Endodermal cell (in vitro differentiated cells): Measurements from ENCODE around the gene ADCY4. TPM values are rescaled to one million over a fixed set of nuclear protein-coding genes. Genes with fewer than 3 reads are reported as not detected.

Experiments
- DNase-seq: peaks from one replicate; pipeline ENCODE4 v3.0.0-alpha.2; 2017
- H3K27ac ChIP-seq: 2 replicates; pipeline ENCODE4 v1.5.1; 2013; ENCODE audit warnings: mild to moderate bottlenecking, low read depth, low read length, moderate library complexity
- H3K27me3 ChIP-seq: 2 replicates; pipeline ENCODE4 v1.6.1; 2013; ENCODE audit warnings: mild to moderate bottlenecking, low read length, moderate library complexity; ENCODE audit not compliant: insufficient read depth, control insufficient read depth, poor library complexity, severe bottlenecking
- H3K36me3 ChIP-seq: 2 replicates; pipeline ENCODE4 v1.7.0; 2013; ENCODE audit warnings: mild to moderate bottlenecking, low read length, moderate library complexity; ENCODE audit not compliant: control insufficient read depth, insufficient read depth
- H3K4me1 ChIP-seq: one replicate; pipeline ENCODE4 v1.7.0; 2013; ENCODE audit warnings: low read length; ENCODE audit not compliant: control insufficient read depth, insufficient read depth
- H3K4me3 ChIP-seq: 2 replicates; pipeline ENCODE4 v1.5.1; 2013; ENCODE audit warnings: mild to moderate bottlenecking, low read length, moderate library complexity
- H3K9ac ChIP-seq: 2 replicates; pipeline ENCODE4 v1.6.1; 2013; ENCODE audit warnings: mild to moderate bottlenecking, low read length, moderate library complexity; ENCODE audit not compliant: poor library complexity, severe bottlenecking; ENCODE audit errors: extremely low read depth
- H3K9me3 ChIP-seq: 2 replicates; pipeline ENCODE4 v1.6.1; 2013; ENCODE audit warnings: mild to moderate bottlenecking, low read length, moderate library complexity; ENCODE audit not compliant: control insufficient read depth
- H3K27ac Mint-ChIP-seq: 2 replicates; pipeline ENCODE4 v1.8.0; 2020; ENCODE audit warnings: mixed read lengths
- H3K27me3 Mint-ChIP-seq: 2 replicates; pipeline ENCODE4 v1.8.0; 2021; ENCODE audit warnings: mild to moderate bottlenecking, mixed read lengths; ENCODE audit not compliant: insufficient read depth
- H3K36me3 Mint-ChIP-seq: 2 replicates; pipeline ENCODE4 v1.8.0; 2020; ENCODE audit warnings: low read depth, mixed read lengths
- H3K4me1 Mint-ChIP-seq: 2 replicates; pipeline ENCODE4 v1.8.0; 2020; ENCODE audit warnings: mixed read lengths
- H3K4me3 Mint-ChIP-seq: 2 replicates; pipeline ENCODE4 v1.8.0; 2020; ENCODE audit warnings: mild to moderate bottlenecking, moderate library complexity, mixed read lengths
- H3K9me3 Mint-ChIP-seq: 2 replicates; pipeline ENCODE4 v1.8.0; 2020; ENCODE audit warnings: mild to moderate bottlenecking, mixed read lengths
- WGBS, 2 experiments: methylation state at CpG; one replicate each; pipeline versions ENCODE4 v1.1.5 to v1.1.7; 2013; ENCODE audit warnings: missing lambda C conversion rate in 2 of 2, mixed read lengths in 1 of 2; ENCODE audit not compliant: insufficient coverage in 1 of 2, insufficient read length in 1 of 2; 5-methylcytosine and 5-hydroxymethylcytosine counted together
- total RNA-seq, 2 donors: library from RNA; stranded (reverse); fragmentation: NEBNext Ultra II Directional in 1 of 2; extraction: Animal tissue kit (Norgen Biotek cat#: 25700) in 1 of 2; gene quantifications; 2 replicates in 1 of 2; 3 replicates in 1 of 2; pipeline ENCODE4 v1.2.1, GENCODE V29; 2021
- TF ChIP-seq, protein P1 (sequence below): fragments of 200-600 bp; sonication (generic); conservative IDR thresholded peaks from 2 replicates; pipeline ENCODE4 v1.5.0; 2021; ENCODE audit warnings: antibody characterized with exemption, mild to moderate bottlenecking

Gene ADCY4
- total RNA-seq, 2 donors from 2014 or later: not detected

DNA sequence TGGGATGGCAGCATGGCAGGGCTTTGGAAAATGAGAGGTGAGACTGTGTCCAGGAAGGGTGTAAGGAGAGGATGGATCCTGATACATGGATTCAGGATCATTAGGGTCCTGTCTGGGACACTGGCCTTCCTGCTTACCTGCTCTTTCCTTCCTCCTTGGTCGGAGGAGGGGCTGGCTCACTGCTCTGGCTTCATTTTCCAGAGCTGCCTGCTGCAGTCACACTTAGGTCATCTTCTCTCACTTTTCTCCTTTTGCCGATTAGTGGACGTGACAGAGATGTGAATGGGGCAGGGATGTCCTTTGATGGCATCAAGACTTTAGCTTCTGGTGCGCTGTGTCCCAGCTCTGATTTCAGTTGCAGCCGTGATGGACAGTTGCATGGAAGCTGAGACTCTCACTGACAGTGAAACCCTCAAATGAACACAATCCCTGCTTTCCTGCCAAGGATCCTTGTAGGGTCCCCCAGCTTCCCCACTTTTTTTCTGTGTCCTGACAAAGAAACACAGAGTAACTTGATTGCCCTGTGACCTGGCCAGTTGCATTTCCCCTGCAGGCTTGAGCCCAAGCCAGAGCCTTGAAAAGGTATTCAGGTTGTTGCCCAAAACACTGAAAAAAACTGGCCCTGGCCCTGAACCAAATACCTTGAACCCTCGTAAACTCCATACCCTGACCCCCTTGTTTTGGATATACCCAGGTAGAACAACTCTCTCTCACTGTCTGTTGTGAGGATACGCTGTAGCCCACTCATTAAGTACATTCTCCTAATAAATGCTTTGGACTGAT lies 26.3 kb downstream of the ADCY4 start:
- H3K4me3 Mint-ChIP-seq: no peak overlapping the region
- H3K27ac Mint-ChIP-seq: no peak overlapping the region

DNA sequence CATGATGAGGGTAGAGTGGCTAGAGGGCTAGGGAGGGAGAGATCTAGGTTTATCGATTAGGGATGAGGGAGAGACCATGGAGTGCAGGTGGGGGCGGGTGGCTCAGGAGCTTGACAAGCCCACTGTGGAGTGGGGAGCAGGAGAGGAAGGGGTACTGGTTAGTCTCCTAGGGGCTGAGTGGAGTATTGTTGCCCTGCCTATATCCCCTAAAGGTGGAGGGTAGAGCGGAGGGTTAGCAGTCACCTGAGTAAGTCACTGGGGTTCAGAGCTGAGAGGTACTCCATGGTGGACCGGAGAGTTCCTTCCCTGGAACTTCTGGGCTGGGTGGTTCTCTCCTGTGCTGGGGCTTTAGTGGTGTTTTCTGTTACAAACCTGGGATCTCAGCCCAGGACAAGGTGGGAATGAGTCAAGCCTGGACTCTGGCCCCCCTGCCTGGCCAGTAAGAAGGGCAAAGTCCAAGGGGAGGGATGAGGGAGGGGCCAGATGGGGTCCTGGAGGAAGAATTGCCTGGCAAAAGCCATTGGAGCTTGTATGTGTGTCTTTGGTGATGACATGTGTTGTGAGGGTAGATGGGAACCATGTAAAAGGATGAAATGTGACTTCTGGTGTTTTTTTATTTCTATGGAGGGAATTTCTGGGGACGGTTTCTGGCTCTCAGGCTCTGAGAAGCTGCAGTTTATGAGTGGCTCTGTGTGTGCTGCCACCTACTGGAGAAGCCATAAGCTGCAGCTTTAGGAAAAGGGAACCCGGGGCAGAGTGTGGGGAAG lies 27.1 kb downstream of the ADCY4 start, which contains the start of gene CIDEB:
Gene CIDEB (minus strand): TSS at position 403 of the 767 bp plus-strand sequence. CDS start 119 bp downstream, at position 284.
- no peaks in the 10 kb centered on the region for H3K4me1 ChIP-seq
- H3K9ac ChIP-seq: no peak within 1 kb of the TSS
- peaks cover 10% of the 10 kb centered on the region for H3K4me1 Mint-ChIP-seq
- no peaks in the 10 kb centered on the region for H3K9me3 ChIP-seq
- H3K27me3 Mint-ChIP-seq: no peaks in the 10 kb centered on the region
- no peaks in the 10 kb centered on the region for H3K9me3 Mint-ChIP-seq
- H3K36me3 Mint-ChIP-seq: peaks cover 54% of the 10 kb centered on the region
- H3K36me3 ChIP-seq: peaks cover 54% of the 10 kb centered on the region
- H3K4me3 ChIP-seq: peak within 1 kb of the TSS; percentile 44
- peak within 1 kb of the TSS; percentile 34 for H3K4me3 Mint-ChIP-seq
- H3K27ac Mint-ChIP-seq: peak within 1 kb of the TSS; percentile 81
- DNase-seq: peak; percentile 91
- 62 to 69% methylated on average over 5 to 6 of the region's 6 CpGs for WGBS, 2 experiments
- TF ChIP-seq, protein P1, sequence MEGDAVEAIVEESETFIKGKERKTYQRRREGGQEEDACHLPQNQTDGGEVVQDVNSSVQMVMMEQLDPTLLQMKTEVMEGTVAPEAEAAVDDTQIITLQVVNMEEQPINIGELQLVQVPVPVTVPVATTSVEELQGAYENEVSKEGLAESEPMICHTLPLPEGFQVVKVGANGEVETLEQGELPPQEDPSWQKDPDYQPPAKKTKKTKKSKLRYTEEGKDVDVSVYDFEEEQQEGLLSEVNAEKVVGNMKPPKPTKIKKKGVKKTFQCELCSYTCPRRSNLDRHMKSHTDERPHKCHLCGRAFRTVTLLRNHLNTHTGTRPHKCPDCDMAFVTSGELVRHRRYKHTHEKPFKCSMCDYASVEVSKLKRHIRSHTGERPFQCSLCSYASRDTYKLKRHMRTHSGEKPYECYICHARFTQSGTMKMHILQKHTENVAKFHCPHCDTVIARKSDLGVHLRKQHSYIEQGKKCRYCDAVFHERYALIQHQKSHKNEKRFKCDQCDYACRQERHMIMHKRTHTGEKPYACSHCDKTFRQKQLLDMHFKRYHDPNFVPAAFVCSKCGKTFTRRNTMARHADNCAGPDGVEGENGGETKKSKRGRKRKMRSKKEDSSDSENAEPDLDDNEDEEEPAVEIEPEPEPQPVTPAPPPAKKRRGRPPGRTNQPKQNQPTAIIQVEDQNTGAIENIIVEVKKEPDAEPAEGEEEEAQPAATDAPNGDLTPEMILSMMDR: peak; percentile 98
- H3K27ac ChIP-seq: no peak within 1 kb of the TSS
- no peaks in the 10 kb centered on the region for H3K27me3 ChIP-seq

More for the DNA sequence above, 26.3 kb downstream of the ADCY4 start:
- H3K9me3 Mint-ChIP-seq: no peaks in the 10 kb centered on the region
- Histone ChIP-seq H3K9ac (no peak overlapping the region), H3K4me3 (no peak overlapping the region), H3K36me3 (peaks cover 46% of the 10 kb centered on the region), H3K27ac (no peak overlapping the region), H3K4me1 (no peaks in the 10 kb centered on the region), H3K27me3 (no peaks in the 10 kb centered on the region), H3K9me3 (no peaks in the 10 kb centered on the region)
- TF ChIP-seq, protein P1: peak; percentile 36
- WGBS, 2 experiments: 86 to 90% methylated on average over 7 of the region's 7 CpGs
- peaks cover 10% of the 10 kb centered on the region for H3K4me1 Mint-ChIP-seq
- no peak for DNase-seq
- peaks cover 46% of the 10 kb centered on the region for H3K36me3 Mint-ChIP-seq
- H3K27me3 Mint-ChIP-seq: no peaks in the 10 kb centered on the region

DNA sequence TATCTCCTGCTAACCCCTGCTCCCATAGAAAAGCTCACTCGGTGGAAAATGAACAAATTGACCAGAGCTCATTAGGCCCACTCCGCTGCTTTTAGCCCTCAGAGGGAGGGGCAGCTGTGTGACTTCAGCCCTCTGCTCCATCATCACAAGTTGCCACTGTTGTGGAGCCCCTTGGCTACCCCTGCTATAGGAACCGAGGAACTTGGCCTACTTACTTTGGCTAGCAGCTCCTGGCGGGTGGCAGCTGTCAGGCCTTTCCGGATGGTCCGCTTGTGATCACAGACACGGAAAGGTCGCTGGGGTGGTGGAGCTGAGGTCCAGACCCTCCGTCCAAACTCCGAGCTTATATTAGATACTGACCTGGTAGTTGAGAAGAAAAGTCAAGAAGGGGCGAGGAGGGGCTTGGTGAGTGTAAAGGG lies 27.7 kb downstream of the ADCY4 start:
- Mint-ChIP-seq H3K36me3 (peaks cover 60% of the 10 kb centered on the region), H3K4me3 (peak overlapping the region; percentile 34), H3K9me3 (no peaks in the 10 kb centered on the region), H3K4me1 (peaks cover 10% of the 10 kb centered on the region), H3K27me3 (no peaks in the 10 kb centered on the region), H3K27ac (peak overlapping the region; percentile 81)
- H3K27me3 ChIP-seq: no peaks in the 10 kb centered on the region
- DNase-seq: no peak
- no peak overlapping the region for H3K9ac ChIP-seq
- TF ChIP-seq, protein P1: no peak
- peaks cover 60% of the 10 kb centered on the region for H3K36me3 ChIP-seq
- H3K4me3 ChIP-seq: peak overlapping the region; percentile 44
- WGBS, 2 experiments: 82 to 85% methylated on average over 11 of the region's 11 CpGs
- no peak overlapping the region for H3K27ac ChIP-seq
- no peaks in the 10 kb centered on the region for H3K9me3 ChIP-seq
- H3K4me1 ChIP-seq: no peaks in the 10 kb centered on the region
